Activated CD4-positive, alpha-beta memory T cell treated with anti-CD3 and anti-CD28 coated beads for 36 hours (primary cell): ENCODE data around the gene IRAK3. TPM values are rescaled to one million over a fixed set of nuclear protein-coding genes. Genes with fewer than 3 reads are reported as not detected.
"Not testable (repeated sequence)": the region's sequence is repeated elsewhere in the genome, so short reads cannot be mapped to it uniquely, and the experiment has no call there.

Experiments used
- CTCF ChIA-PET: fragments of 350-600 bp; sonication (Branson Sonifier 250); formaldehyde crosslinking; loops from one replicate; lab custom pipeline; 2021; ENCODE audit warnings: antibody characterized with exemption, inconsistent platforms; lab: Charles Lee
- POLR2A ChIA-PET: fragments of 350-600 bp; sonication (Branson Sonifier 250); formaldehyde crosslinking; loops from one replicate; lab custom pipeline; 2021; ENCODE audit warnings: antibody characterized with exemption; lab: Charles Lee
- DNase-seq: peaks from one replicate; pipeline ENCODE4 v3.0.0-alpha.2; 2020
- H3K27ac Mint-ChIP-seq: one replicate; pipeline ENCODE4 v1.8.0; 2021; ENCODE audit warnings: mixed read lengths
- H3K27me3 Mint-ChIP-seq: one replicate; pipeline ENCODE4 v1.8.0; 2021; ENCODE audit warnings: mixed read lengths
- H3K36me3 Mint-ChIP-seq: one replicate; pipeline ENCODE4 v1.8.0; 2021; ENCODE audit warnings: mixed read lengths
- H3K4me1 Mint-ChIP-seq: one replicate; pipeline ENCODE4 v1.8.0; 2021; ENCODE audit warnings: low read depth, mixed read lengths
- H3K4me3 Mint-ChIP-seq: one replicate; pipeline ENCODE4 v1.8.0; 2021; ENCODE audit warnings: mild to moderate bottlenecking, mixed read lengths
- H3K9me3 Mint-ChIP-seq: one replicate; pipeline ENCODE4 v1.8.0; 2021; ENCODE audit warnings: mixed read lengths
- intact Hi-C: fragments of 100-400 bp; cut with micrococcal nuclease; formaldehyde crosslinking; loops from one replicate; pipeline ENCODE4 v1.15.1; 2023
- total RNA-seq, 2 experiments: library from RNA; stranded (reverse); gene quantifications; one replicate each; pipeline ENCODE4 v1.2.3, GENCODE V29; 2021

The IRAK3 gene
- total RNA-seq, 2 experiments from 2014 or later: 0.45 to 0.46 TPM

DNA sequence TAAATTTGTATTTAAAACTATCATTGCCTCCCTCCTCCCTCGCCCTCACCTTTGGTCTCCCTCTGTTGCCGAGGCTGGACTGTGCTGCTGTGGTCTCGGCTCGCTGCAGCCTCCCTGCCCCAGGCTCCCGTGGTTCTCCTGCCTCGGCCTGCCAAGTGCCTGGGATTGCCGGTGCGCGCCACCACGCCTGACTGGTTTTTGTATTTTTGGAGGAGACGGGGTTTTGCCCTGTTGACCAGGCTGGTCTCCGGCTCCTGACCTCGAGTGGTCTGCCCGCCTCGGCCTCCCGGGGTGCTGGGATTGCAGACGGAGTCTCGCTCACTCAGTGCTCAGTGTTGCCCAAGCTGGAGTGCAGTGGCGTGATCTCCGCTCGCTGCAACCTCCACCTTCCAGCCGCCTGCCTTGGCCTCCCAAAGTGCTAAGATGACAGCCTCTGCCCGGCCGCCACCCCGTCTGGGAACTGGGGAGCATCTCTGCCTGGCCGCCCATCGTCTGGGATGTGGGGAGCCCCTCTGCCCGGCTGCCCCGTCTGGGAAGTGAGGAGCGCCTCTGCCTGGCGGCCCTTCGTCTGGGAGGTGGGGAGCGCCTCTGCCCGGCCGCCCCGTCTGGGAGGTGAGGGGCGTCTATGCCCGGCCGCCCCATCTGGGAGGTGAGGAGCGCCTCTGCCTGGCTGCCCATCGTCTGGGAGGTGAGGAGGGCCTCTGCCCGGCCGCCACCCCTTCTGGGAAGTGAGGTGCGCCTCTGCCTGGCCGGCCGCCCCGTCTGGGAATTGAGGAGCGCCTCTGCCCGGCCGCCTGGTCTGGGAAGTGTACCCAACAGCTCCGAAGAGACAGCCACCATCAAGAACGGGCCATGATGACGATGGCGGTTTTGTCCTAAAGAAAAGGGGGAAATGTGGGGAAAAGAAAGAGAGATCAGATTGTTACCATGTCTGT lies 14.4 kb upstream of the IRAK3 start:
- DNase-seq, intact Hi-C loops, POLR2A ChIA-PET, H3K27me3 Mint-ChIP-seq, H3K9me3 Mint-ChIP-seq, CTCF ChIA-PET, H3K27ac Mint-ChIP-seq, H3K4me1 Mint-ChIP-seq, H3K36me3 Mint-ChIP-seq, H3K4me3 Mint-ChIP-seq: not testable (repeated sequence)

DNA sequence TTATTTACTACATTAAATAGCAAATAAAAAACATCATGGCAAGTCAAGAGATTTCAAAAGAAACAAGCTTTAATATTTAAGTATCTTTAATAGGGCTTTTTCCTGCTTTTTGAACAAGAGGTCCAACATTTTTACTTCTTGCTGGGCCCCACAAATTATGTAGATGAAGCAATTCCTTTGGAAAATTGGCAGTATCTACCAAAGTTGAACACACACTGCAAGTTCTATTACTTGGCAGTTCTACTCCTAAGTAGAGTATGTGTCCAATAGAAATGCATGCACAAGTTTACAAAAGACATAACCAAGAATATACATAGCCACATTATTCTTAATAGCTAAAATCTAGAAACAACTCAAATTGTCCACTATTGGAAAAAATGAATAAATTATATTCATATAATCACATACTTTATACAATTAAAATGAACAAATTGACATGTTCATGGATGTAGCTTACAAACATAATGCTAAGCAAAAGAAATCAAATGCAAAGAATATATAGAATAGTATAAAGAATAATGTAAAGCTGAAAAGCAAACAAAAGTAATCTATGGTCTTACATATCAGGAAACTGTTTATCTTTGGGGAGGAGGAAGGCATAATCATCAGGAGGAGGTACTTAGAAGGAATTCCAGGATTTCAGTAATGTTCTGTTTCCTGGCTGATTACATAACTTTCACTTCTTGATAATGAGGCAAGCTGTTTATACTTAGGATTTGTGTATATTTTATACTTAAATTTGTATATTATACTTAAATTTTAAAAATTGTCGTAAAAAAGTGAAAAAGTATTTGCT lies 12.7 kb upstream of the IRAK3 start:
- no peaks in the 10 kb centered on the region for H3K9me3 Mint-ChIP-seq
- intact Hi-C loops: no loop called here
- POLR2A ChIA-PET: interaction anchor here (0.7 kb wide), 1 partner anchor 74 kb away, joined by 3 read pairs; no protein-coding TSS in a partner anchor

DNA sequence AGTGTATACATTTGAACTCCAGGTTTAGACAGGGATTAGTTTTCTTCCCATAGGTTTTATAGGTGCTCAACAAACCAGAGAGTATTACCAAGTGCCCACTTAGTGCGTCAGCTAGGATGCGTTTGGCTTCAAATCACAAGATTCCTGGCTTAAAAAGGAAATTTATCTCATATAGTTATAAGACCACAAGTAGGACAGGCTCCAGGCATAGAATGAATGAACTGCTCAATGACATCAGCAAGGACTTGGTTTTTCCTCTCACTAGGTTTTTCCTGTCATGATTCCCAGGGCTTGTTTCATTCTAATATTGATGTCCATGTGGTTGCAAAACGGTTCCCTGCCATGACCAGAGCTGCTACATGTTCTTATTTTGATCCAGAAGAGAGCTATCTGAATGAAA lies 6.1 kb upstream of the IRAK3 start:
- Mint-ChIP-seq H3K4me3 (no peak overlapping the region), H3K27ac (no peak overlapping the region), H3K9me3 (no peaks in the 10 kb centered on the region), H3K27me3 (peaks cover 31% of the 10 kb centered on the region), H3K4me1 (peaks cover 6% of the 10 kb centered on the region), H3K36me3 (peaks cover 2% of the 10 kb centered on the region)
- CTCF ChIA-PET: no interaction called here
- no peak for DNase-seq
- intact Hi-C loops: no loop called here
- POLR2A ChIA-PET: interaction anchor here (1.3 kb wide), 1 partner anchor 52 kb away, joined by 3 read pairs; the partner anchor contains the start of gene LLPH

More for the DNA sequence above, 12.7 kb upstream of the IRAK3 start:
- H3K36me3 Mint-ChIP-seq: no peaks in the 10 kb centered on the region
- H3K27ac Mint-ChIP-seq: no peak overlapping the region
- peaks cover 3% of the 10 kb centered on the region for H3K27me3 Mint-ChIP-seq
- CTCF ChIA-PET: no interaction called here
- no peaks in the 10 kb centered on the region for H3K4me1 Mint-ChIP-seq
- no peak overlapping the region for H3K4me3 Mint-ChIP-seq
- DNase-seq: no peak

DNA sequence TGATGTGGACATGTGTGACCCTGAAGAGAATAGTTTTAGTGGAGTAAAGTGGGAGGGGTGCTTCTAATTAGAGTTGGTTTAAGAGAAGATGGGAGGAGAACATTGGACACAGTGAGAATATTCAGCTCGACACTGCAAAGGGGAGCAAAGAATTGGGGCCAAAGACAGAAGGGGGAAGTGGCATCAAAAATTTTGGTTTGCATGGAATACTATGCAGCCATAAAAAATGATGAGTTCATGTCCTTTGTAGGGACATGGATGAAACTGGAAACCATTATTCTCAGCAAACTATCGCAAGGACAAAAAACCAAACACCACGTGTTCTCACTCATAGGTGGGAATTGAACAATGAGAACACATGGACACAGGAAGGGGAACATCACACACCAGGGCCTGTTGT lies 4.2 kb upstream of the IRAK3 start:
- DNase-seq, H3K9me3 Mint-ChIP-seq, CTCF ChIA-PET, POLR2A ChIA-PET, H3K4me3 Mint-ChIP-seq, intact Hi-C loops, H3K36me3 Mint-ChIP-seq, H3K4me1 Mint-ChIP-seq, H3K27ac Mint-ChIP-seq: not testable (repeated sequence)
- peaks cover 41% of the 10 kb centered on the region for H3K27me3 Mint-ChIP-seq

DNA sequence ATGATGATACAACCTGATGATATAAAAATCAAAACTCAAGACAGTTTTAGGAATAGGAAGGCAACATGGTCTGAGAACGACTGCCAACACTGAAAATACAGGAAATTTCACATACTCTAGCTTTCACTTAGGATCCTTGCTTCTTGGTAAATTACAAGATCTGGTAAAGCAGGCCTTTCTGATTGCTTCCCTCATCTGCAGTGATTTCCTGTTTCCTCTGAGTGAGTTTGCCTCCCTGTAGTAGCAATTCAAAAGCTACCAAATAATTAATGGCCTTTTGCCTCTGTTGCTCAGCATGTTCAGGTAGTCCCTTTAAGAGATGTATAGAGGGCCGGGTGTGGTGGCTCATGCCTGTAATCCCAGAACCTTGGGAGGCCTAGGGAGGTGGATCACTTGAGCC lies 2.0 kb upstream of the IRAK3 start:
- CTCF ChIA-PET: no interaction called here
- Mint-ChIP-seq H3K4me3 (no peak overlapping the region), H3K36me3 (peaks cover 2% of the 10 kb centered on the region), H3K9me3 (no peaks in the 10 kb centered on the region), H3K4me1 (peaks cover 8% of the 10 kb centered on the region), H3K27ac (no peak overlapping the region), H3K27me3 (peaks cover 57% of the 10 kb centered on the region)
- DNase-seq: no peak
- intact Hi-C loops: no loop called here
- POLR2A ChIA-PET: no interaction called here

DNA sequence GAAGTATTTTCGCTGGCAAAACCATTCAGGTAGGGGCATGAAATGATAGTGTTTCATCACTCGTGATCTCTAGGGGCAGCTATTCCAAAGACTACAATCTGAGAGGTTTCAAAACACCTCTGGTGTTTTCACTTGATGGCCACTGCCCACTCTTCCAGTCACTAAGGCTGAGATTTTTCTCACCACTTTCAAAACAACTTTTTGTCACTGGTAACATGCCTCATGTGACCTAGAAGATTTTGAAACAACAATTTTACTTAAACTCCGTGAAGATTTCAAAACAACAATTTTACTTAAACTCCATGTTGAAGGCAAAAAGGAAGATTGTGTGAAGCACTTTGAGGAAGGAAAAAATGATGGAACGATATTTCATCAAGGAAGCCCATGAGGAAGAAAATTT lies 1.2 kb upstream of the IRAK3 start:
- POLR2A ChIA-PET: no interaction called here
- CTCF ChIA-PET: no interaction called here
- H3K36me3 Mint-ChIP-seq: peaks cover 2% of the 10 kb centered on the region
- H3K4me3 Mint-ChIP-seq: no peak overlapping the region
- no peaks in the 10 kb centered on the region for H3K9me3 Mint-ChIP-seq
- no peak overlapping the region for H3K27ac Mint-ChIP-seq
- intact Hi-C loops: no loop called here
- peaks cover 8% of the 10 kb centered on the region for H3K4me1 Mint-ChIP-seq
- peaks cover 51% of the 10 kb centered on the region for H3K27me3 Mint-ChIP-seq
- DNase-seq: no peak

DNA sequence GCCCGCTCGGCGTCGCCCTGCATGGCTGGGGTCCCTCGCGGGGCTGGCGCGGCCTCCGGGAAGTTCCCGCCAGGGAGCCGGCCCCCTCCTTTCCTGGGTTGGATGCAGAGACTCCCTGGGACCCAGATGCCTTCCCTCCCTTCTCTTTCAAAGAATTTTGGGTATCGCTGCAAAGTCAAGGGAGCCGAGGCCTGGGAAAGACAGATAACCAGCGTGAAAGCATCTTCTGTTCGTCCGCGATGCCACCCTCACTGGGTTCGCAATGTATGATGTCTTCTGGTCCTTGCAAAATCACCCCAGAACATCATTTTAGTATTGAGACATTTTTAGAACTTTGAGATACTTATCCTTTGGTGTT lies 451 bp downstream of the IRAK3 start:
- peaks cover 2% of the 10 kb centered on the region for H3K36me3 Mint-ChIP-seq
- H3K9me3 Mint-ChIP-seq: no peaks in the 10 kb centered on the region
- H3K4me3 Mint-ChIP-seq: no peak overlapping the region
- POLR2A ChIA-PET: interaction anchor here (2.7 kb wide), 1 partner anchor 20 kb away, joined by 10 read pairs; the partner anchor contains the start of gene TMBIM4
- H3K27me3 Mint-ChIP-seq: peaks cover 46% of the 10 kb centered on the region
- CTCF ChIA-PET: interaction anchor here (1.4 kb wide), 1 partner anchor 45 kb away, joined by 3 read pairs; no protein-coding TSS in a partner anchor
- H3K4me1 Mint-ChIP-seq: peaks cover 8% of the 10 kb centered on the region
- intact Hi-C loops: no loop called here
- H3K27ac Mint-ChIP-seq: no peak overlapping the region
- no peak for DNase-seq

DNA sequence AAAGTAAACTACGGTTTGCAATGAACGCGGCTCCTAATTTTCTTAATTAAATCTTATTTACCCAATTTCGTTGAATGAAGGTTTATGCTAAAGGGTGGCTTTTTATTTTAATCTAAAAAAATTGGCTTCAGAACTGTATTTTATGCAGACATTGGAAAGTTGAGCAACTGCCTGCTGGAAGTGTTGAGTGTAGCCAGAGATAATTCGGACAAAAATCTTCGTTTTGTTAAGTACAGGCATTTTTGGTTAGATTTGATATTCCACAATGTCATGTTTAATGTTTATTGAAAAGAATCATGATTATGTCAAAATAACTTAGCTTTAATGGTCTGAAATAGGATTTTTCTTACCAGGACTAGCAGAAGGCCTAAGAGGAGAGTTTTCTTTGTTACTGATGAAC lies 875 bp downstream of the IRAK3 start:
- Mint-ChIP-seq H3K4me3 (no peak overlapping the region), H3K27ac (no peak overlapping the region), H3K4me1 (peaks cover 8% of the 10 kb centered on the region), H3K36me3 (peaks cover 2% of the 10 kb centered on the region), H3K27me3 (peaks cover 45% of the 10 kb centered on the region), H3K9me3 (no peaks in the 10 kb centered on the region)
- intact Hi-C loops: no loop called here
- no peak for DNase-seq
- ChIA-PET CTCF (interaction anchor here (0.7 kb wide), 1 partner anchor 109 kb away, joined by 3 read pairs; no protein-coding TSS in a partner anchor), POLR2A (interaction anchor here (0.7 to 2.7 kb wide), 2 partner anchors 20 to 938 kb away, joined by 3 to 10 read pairs; partner anchors contain the start of gene TMBIM4)

DNA sequence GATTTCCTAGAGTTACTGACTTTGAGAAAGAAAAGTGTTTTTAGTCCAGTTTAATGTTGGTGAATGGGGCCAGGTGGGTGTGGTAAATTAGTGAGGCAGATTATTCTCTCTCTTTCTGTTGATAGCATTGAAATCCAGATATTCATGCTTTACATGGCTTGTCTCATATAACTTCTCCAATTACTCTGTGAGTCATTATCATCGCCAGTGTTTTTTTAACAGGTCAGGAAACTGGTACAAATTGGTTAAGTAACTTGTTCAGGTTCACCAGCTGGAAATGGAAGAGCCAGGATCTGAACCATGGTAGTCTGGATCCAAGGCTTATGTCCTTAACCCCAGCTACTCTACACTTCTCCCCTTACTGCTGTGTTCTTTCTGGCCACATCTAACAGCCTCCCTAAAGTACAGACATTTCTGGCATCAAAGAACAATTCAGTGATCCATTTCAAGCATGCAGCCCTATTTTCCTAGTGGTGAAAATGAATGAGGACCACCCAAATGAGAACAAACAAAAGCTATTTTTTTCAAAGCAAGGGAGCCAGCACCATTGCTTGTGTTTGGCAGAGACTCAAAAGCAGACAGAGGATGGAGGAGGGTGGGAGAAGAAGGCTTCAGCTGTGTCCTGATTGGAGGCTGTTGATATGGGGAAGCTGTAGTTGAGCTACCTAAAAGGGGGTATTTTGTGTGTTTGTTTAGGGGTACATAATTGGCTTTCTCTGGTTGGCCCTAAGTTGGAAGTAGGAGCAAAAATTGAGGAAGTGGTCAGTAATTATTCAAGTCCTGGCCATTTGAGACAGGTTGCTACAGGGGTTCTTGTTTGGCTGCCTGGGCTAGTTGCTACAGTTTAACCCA lies 1.7 kb downstream of the IRAK3 start:
- H3K4me1 Mint-ChIP-seq: peaks cover 8% of the 10 kb centered on the region
- peaks cover 2% of the 10 kb centered on the region for H3K36me3 Mint-ChIP-seq
- CTCF ChIA-PET: interaction anchor here (0.9 to 1.1 kb wide), 2 partner anchors 50 to 218 kb away, joined by 3 to 4 read pairs; no protein-coding TSS in a partner anchor
- H3K27ac Mint-ChIP-seq: no peak overlapping the region
- H3K9me3 Mint-ChIP-seq: no peaks in the 10 kb centered on the region
- H3K27me3 Mint-ChIP-seq: peaks cover 48% of the 10 kb centered on the region
- intact Hi-C loops: no loop called here
- POLR2A ChIA-PET: interaction anchor here (2.7 kb wide), 1 partner anchor 21 kb away, joined by 10 read pairs; the partner anchor contains the start of gene TMBIM4
- no peak for DNase-seq
- no peak overlapping the region for H3K4me3 Mint-ChIP-seq

DNA sequence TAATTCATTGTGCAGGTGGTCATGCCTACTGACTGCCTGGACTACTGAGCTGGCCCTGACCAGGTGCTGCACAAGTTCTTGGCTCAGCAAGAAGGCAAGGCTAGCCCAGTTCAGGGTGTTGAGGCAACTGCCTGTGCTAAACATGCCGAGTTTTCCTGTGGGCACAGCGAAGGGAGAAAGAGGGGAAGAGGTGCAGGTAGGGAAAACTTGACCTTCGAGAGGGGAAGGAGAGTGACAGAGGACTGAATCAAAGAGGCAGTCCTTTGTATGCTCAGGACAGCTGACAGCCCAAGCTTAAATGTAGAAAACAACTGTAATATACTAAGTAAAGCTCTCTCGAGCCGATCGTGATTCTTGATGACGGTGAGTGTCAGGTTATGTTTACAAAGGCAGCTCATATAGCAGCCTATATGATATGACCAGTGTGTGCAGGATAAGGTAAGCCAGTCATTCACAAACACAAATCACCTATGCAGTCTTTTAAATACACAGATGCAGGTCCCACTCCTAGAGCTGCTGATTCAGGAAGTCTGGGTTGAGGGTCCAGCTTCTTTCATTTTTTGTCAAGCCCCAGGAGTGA lies 2.6 kb downstream of the IRAK3 start:
- Mint-ChIP-seq H3K9me3 (no peaks in the 10 kb centered on the region), H3K27me3 (peaks cover 46% of the 10 kb centered on the region)
- POLR2A ChIA-PET: interaction anchor here (2.7 kb wide), 1 partner anchor 22 kb away, joined by 10 read pairs; the partner anchor contains the start of gene TMBIM4

DNA sequence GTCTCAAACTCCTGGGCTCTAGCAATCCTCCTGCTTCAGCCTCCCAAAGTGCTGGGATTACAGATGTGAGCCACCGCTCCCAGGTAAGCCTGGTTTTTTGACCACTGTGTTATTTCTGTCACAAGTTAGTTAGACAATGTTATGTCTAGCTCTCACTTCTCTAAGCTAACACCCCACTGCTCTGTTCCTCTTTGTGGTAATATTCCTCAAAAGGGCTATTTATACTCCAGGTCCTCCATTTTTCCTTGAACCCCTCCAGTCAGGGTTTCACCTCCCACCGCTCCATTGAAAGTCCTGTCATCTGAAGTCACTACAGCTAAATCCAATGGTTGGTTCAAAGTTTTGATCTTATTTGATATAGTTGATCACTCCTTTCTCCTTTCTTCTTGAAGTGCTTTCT lies 5.1 kb downstream of the IRAK3 start:
- no peak for DNase-seq
- Mint-ChIP-seq H3K9me3 (no peaks in the 10 kb centered on the region), H3K27ac (no peak overlapping the region), H3K27me3 (peaks cover 35% of the 10 kb centered on the region), H3K36me3 (no peaks in the 10 kb centered on the region), H3K4me1 (peaks cover 12% of the 10 kb centered on the region), H3K4me3 (no peak overlapping the region)
- CTCF ChIA-PET: no interaction called here
- POLR2A ChIA-PET: interaction anchor here (1.0 kb wide), 1 partner anchor 25 kb away, joined by 3 read pairs; no protein-coding TSS in a partner anchor
- intact Hi-C loops: no loop called here

More for the DNA sequence above, 2.6 kb downstream of the IRAK3 start:
- intact Hi-C loops: no loop called here
- H3K4me3 Mint-ChIP-seq: no peak overlapping the region
- H3K4me1 Mint-ChIP-seq: peaks cover 12% of the 10 kb centered on the region
- CTCF ChIA-PET: interaction anchor here (0.9 to 1.2 kb wide), 3 partner anchors 22 to 217 kb away, joined by 3 to 5 read pairs (median 4); partner anchors contain the start of gene TMBIM4
- H3K27ac Mint-ChIP-seq: no peak overlapping the region
- no peak for DNase-seq
- peaks cover 2% of the 10 kb centered on the region for H3K36me3 Mint-ChIP-seq
